GM23248 (cell line): ENCODE results near the gene RMC1. TPM values are rescaled to one million over a fixed set of nuclear protein-coding genes. Genes with fewer than 3 reads are reported as not detected.

ENCODE experiments used
- DNase-seq: peaks from one replicate; pipeline ENCODE4 v3.0.0-alpha.2; 2015
- H2AFZ ChIP-seq: fragments of 200-600 bp; sonication (generic); 2 replicates; pipeline ENCODE4 v1.6.1; 2016; ENCODE audit warnings: antibody characterized with exemption
- H3F3A ChIP-seq: fragments of 200-600 bp; sonication (generic); 2 replicates; pipeline ENCODE4 v1.6.1; 2016; ENCODE audit warnings: mild to moderate bottlenecking, antibody characterized with exemption, mixed run types; ENCODE audit not compliant: insufficient read depth
- H3K27ac ChIP-seq: fragments of 200-600 bp; sonication (generic); 2 replicates; pipeline ENCODE4 v1.5.1; 2016; ENCODE audit warnings: mild to moderate bottlenecking
- H3K27me3 ChIP-seq: fragments of 200-600 bp; sonication (generic); replicated peaks from 2 replicates; pipeline ENCODE4 v1.6.1; 2016; ENCODE audit warnings: mild to moderate bottlenecking; ENCODE audit not compliant: insufficient read depth
- H3K36me3 ChIP-seq: fragments of 200-600 bp; sonication (generic); 2 replicates; pipeline ENCODE4 v1.6.1; 2016; ENCODE audit warnings: low read depth, mild to moderate bottlenecking
- H3K4me1 ChIP-seq: fragments of 200-600 bp; sonication (generic); 2 replicates; pipeline ENCODE4 v1.6.1; 2016; ENCODE audit warnings: mild to moderate bottlenecking; ENCODE audit not compliant: insufficient read depth
- H3K4me2 ChIP-seq: fragments of 200-600 bp; sonication (generic); one replicate; pipeline ENCODE4 v1.6.1; 2016; ENCODE audit warnings: mild to moderate bottlenecking; ENCODE audit not compliant: unreplicated experiment
- H3K4me3 ChIP-seq: fragments of 200-600 bp; sonication (generic); 2 replicates; pipeline ENCODE4 v1.5.1; 2016; ENCODE audit warnings: mild to moderate bottlenecking
- H3K79me2 ChIP-seq: fragments of 200-600 bp; sonication (generic); 2 replicates; pipeline ENCODE4 v1.6.1; 2016; ENCODE audit warnings: mild to moderate bottlenecking; ENCODE audit not compliant: insufficient read depth
- H3K9ac ChIP-seq: fragments of 200-600 bp; sonication (generic); 2 replicates; pipeline ENCODE4 v1.6.1; 2016; ENCODE audit warnings: mild to moderate bottlenecking
- H3K9me2 ChIP-seq: fragments of 200-600 bp; sonication (generic); 2 replicates; pipeline ENCODE4 v1.6.1; 2016; ENCODE audit warnings: mixed run types, mild to moderate bottlenecking, moderate library complexity; ENCODE audit not compliant: insufficient read depth
- H3K9me3 ChIP-seq: fragments of 200-600 bp; sonication (generic); one replicate; pipeline ENCODE4 v1.6.1; 2017; ENCODE audit warnings: low read depth
- H4K20me1 ChIP-seq: fragments of 200-600 bp; sonication (generic); 2 replicates; pipeline ENCODE4 v1.6.0; 2016; ENCODE audit not compliant: insufficient read depth
- EZH2 ChIP-seq: fragments of 200-600 bp; sonication (generic); IDR thresholded peaks from 2 replicates; pipeline ENCODE4 v1.6.1; 2018; ENCODE audit warnings: antibody characterized with exemption, mild to moderate bottlenecking; ENCODE audit not compliant: insufficient read depth, poor library complexity, severe bottlenecking
- EZH2phosphoT487 ChIP-seq: fragments of 200-600 bp; sonication (generic); IDR thresholded peaks from 2 replicates; pipeline ENCODE4 v1.6.1; 2018; ENCODE audit warnings: antibody characterized with exemption, moderate library complexity, mild to moderate bottlenecking, low read depth; ENCODE audit not compliant: insufficient read depth
- WGBS, 2 experiments: methylation state at CpG; one replicate each; pipeline ENCODE4 v1.1.6; 2015 to 2017; ENCODE audit warnings: low lambda C conversion rate in 2 of 2, low coverage in 1 of 2; ENCODE audit errors: missing lambda C conversion rate in 2 of 2; 5-methylcytosine and 5-hydroxymethylcytosine counted together
- in situ Hi-C: fragments of 300-500 bp; cut with MboI; formaldehyde crosslinking; loops from 2 replicates; pipeline ENCODE4 v1.15.0; 2020
- polyA plus RNA-seq: library from polyadenylated mRNA; unstranded; fragments of >200 nt; fragmentation: Nextera tagmentation; extraction: Ambion mirVana; gene quantifications from 2 replicates; pipeline ENCODE4 v1.2.1, GENCODE V29; 2016
- total RNA-seq: library from RNA; depleted of rRNA; stranded (reverse); fragments of >200 nt; shearing (Covaris generic); gene quantifications from 2 replicates; pipeline ENCODE4 v1.2.3, GENCODE V29; 2014

Gene RMC1
- total and polyA plus RNA-seq, 2 experiments from 2014 or later = 22.1 to 22.8 TPM

- Histone ChIP-seq H2AFZ (no peak overlapping the region), H3K4me3 (no peak overlapping the region), H4K20me1 (no peaks in the 10 kb centered on the region), H3K79me2 (peaks cover 69% of the 10 kb centered on the region), H3K27ac (no peak overlapping the region), H3K4me2 (no peak overlapping the region), H3K9me3 (no peaks in the 10 kb centered on the region), H3K9ac (no peak overlapping the region), H3K9me2 (no peaks in the 10 kb centered on the region), H3K27me3 (no peaks in the 10 kb centered on the region), H3K4me1 (no peaks in the 10 kb centered on the region), H3K36me3 (peaks cover 87% of the 10 kb centered on the region), H3F3A (no peaks in the 10 kb centered on the region; the same call in 1 of the 2 replicates)
- 73 to 83% methylated on average over 2 of the region's 2 CpGs for WGBS, 2 experiments
- TF ChIP-seq EZH2phosphoT487 (no peak), EZH2 (no peak)
- no peak for DNase-seq
- in situ Hi-C loops = no loop called here
These were observed 32.5 kb upstream of the RMC1 start for GRCh38 chr18:23470620-23471387.

GRCh38 chr18:23471486-23471885 is 31.8 kb upstream of the RMC1 start:
- Histone ChIP-seq H3F3A (no peaks in the 10 kb centered on the region; the same call in 1 of the 2 replicates), H3K9me2 (no peaks in the 10 kb centered on the region), H3K4me1 (no peaks in the 10 kb centered on the region), H3K36me3 (peaks cover 87% of the 10 kb centered on the region), H3K9me3 (no peaks in the 10 kb centered on the region), H3K27me3 (no peaks in the 10 kb centered on the region), H2AFZ (no peak overlapping the region), H3K79me2 (peaks cover 66% of the 10 kb centered on the region), H4K20me1 (no peaks in the 10 kb centered on the region), H3K27ac (no peak overlapping the region), H3K4me2 (no peak overlapping the region), H3K4me3 (no peak overlapping the region), H3K9ac (no peak overlapping the region)
- DNase-seq = no peak
- in situ Hi-C loops = no loop called here
- TF ChIP-seq EZH2 (no peak), EZH2phosphoT487 (no peak)
- 90 to 94% methylated on average over 6 of the region's 6 CpGs for WGBS, 2 experiments

GRCh38 chr18:23479829-23480505 is 23.3 kb upstream of the RMC1 start:
- no peaks in the 10 kb centered on the region for H3K9me3 ChIP-seq
- H4K20me1 ChIP-seq = no peaks in the 10 kb centered on the region
- H3K4me3 ChIP-seq = no peak overlapping the region
- peaks cover 78% of the 10 kb centered on the region for H3K36me3 ChIP-seq
- no peak overlapping the region for H3K27ac ChIP-seq
- H3K4me2 ChIP-seq = no peak overlapping the region
- peaks cover 50% of the 10 kb centered on the region for H3F3A ChIP-seq
- TF ChIP-seq EZH2 (no peak), EZH2phosphoT487 (no peak)
- H2AFZ ChIP-seq = no peak overlapping the region
- in situ Hi-C loops = no loop called here
- 0 out of 2 replicates have a peak, but pooled peaks cover 5% of the 10 kb centered on the region for H3K79me2 ChIP-seq
- no peaks in the 10 kb centered on the region for H3K4me1 ChIP-seq
- H3K27me3 ChIP-seq = no peaks in the 10 kb centered on the region
- no peaks in the 10 kb centered on the region for H3K9me2 ChIP-seq
- no peak for DNase-seq
- 96 to 97% methylated on average over 3 of the region's 3 CpGs for WGBS, 2 experiments
- no peak overlapping the region for H3K9ac ChIP-seq

- peaks cover 49% of the 10 kb centered on the region for H3F3A ChIP-seq
- TF ChIP-seq EZH2 = no peak
- TF ChIP-seq EZH2phosphoT487 = no peak
- H2AFZ ChIP-seq = no peak overlapping the region
- H3K27ac ChIP-seq = no peak overlapping the region
- WGBS, 2 experiments = 77% methylated on average over 8 of the region's 8 CpGs
- H3K4me2 ChIP-seq = no peak overlapping the region
- H3K4me1 ChIP-seq = peaks cover 5% of the 10 kb centered on the region; the same call in 1 of the 2 replicates
- no peaks in the 10 kb centered on the region for H3K9me2 ChIP-seq
- no peaks in the 10 kb centered on the region for H3K79me2 ChIP-seq
- H4K20me1 ChIP-seq = no peaks in the 10 kb centered on the region
- no peak for DNase-seq
- H3K36me3 ChIP-seq = peaks cover 34% of the 10 kb centered on the region
- H3K9me3 ChIP-seq = no peaks in the 10 kb centered on the region
- in situ Hi-C loops = no loop called here
- no peak overlapping the region for H3K4me3 ChIP-seq
- no peaks in the 10 kb centered on the region for H3K27me3 ChIP-seq
- no peak overlapping the region for H3K9ac ChIP-seq
These were observed 18.6 kb upstream of the RMC1 start for GRCh38 chr18:23484561-23485182.
